HG03196 (cell line): ENCODE data around the gene NEU1.
"Not testable (repeated sequence)": the region's sequence is repeated elsewhere in the genome, so short reads cannot be mapped to it uniquely, and the experiment has no call there.

ENCODE experiments used
- ATAC-seq: cut with Tn5 transposase; IDR thresholded peaks from one replicate; pipeline ENCODE4 v1.9.1; 2021; ENCODE audit not compliant: unreplicated experiment

The NEU1 gene

DNA sequence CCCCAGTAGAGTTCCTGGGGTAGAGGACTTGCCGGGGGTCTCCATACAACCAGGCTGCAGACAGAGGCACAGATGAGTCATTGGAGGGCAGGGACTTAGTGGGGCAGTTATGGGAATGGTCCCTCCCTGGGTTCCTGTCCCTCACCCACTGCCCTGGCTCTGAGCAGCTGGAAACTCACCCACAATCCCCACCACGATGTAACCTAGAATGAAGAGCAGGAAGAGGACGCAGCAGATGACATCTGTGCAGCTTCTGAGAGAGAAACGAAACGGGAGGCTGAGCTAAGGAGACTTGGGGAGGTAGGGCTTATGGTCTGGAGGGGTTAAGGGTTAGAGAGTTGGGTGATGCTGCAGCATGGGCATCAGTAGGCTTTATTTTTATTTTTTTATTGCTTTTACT lies 13.3 kb upstream of the NEU1 start:
- ATAC-seq, result no peak

DNA sequence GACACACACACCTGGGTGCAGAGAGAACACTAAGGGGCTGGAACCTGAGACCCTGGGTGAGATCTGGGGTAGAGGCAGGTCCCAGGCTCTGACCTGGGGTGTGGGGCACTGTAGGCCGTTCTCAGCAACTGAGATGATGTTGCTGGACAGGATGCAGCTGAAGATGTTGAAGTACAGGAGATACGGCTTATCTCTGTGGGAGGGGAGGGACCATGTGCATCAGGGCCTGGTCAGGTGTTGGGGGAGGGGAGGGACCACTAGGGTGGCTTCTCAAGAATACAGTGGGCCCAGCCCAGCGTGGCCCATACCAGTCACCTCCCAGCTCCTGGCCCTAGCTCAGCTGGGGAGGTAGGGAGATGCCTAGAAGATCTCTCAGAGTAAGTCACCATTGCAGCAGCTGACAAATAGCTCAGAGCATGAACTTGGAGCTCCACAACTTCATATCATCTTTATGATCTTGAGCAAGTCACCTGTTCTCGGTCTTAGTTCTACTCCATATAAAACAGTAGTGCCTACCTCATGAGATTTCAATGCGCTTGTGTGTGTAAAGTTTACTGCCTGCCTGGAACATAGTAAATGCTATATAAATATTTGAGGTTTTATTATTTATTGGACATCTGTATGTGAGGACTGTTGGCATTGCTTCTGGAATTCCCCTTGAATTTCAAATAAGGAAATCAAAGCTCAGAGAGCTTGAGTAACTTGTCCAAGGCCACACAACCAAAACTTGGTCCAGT lies 12.4 kb upstream of the NEU1 start:
- no peak for ATAC-seq

DNA sequence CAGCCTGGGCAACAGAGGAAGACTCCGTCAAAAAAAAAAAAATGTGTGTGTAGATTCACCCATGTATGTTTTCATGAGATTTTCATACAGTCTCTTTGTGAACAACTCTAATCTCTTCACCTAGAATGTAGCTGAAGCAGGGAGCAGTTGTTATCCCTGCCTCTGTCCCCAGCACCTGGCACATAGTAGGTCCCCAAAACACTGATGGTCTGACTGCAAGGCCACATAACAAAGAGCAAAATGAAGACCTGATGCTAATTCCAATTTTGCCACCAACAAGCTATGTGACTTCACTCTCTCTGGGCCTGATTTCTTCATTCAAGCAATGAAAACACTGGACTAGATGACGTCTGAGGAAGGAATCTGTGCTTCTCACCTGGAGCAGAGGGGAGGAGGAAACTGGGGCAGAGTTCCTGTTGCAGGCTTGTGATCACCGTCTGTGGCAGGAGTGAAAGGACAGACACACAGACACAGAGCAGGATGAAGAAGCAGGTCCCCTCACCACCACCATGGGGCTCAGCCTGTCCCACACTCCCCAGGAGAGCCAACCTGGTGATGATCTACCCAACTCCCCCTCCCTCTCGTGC lies 11.6 kb upstream of the NEU1 start:
- ATAC-seq, result no peak

DNA sequence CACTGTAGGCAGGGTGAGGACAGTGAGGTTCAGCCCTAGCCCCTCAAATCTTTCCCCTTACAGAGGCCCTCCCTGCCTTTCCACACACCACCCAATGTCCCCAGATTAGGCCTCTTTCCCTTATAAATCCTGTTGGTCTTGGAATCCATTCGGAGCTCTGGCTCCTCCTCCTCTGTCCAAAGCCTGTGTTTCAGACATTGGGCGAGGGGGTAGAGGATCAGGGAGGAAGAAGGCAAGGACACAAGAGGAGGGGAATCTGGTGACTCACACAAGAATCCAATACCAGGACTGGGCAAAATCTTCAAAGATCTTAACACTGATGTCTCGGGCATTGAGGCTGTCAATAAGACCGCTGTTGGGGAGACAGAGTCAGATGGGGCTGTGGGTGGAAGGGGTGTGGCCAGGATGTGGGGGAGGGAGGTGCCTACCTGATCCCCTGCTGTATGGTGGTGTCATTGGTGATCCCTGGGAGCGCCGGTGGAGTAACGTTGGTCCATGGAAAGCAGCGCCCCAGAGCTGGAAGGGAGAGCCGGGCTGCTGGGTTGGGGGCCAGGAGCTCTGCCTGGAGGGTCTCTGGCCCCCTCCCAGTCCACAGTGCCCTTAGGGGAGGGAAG lies 8.5 kb upstream of the NEU1 start:
- ATAC-seq, result no peak

DNA sequence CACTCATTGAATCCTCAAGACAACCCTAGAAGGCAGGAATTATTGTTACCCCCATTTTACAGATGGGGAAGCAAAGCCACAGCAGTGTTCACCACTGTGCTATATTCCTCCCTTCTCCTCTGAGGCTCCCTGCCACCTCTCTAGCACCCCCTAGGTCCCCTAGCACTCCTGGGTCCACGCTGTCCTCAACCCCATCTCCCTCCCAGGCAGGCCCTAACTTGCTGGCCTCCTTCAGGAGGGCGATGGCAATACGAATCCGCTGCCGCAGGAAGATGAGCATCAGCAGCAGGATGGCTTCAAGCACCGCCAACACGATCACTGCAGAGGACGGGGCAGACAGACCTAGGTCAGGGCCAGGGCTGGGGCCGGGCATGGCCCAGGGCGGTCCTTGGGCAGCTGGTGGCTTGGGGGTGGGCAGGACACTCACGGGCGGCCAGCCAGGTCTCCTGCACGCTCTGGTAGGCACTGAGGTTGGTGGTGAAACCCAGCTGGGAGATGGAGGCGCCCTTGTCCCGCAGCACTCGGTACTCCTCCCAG lies 7.8 kb upstream of the NEU1 start:
- no peak for ATAC-seq

DNA sequence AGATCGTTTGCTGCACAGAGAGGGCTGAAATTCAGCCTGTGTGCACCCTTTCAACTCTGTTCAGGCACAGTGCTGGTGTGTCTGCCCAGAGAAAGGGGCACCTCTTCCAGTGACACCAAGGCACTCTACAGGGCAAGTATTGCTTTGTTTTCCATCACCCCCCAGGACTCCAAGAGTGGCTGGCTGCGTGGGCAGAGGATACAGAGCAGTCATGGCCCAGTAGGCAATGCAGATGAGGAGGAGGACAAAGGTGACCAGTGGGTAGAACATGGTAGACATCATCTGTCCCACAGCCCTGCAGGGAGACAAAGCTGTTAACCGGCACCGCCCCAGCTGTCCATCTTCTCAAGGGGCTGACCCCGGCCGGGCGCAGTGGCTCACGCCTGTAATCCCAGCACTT lies 6.7 kb upstream of the NEU1 start:
- ATAC-seq, result no peak

DNA sequence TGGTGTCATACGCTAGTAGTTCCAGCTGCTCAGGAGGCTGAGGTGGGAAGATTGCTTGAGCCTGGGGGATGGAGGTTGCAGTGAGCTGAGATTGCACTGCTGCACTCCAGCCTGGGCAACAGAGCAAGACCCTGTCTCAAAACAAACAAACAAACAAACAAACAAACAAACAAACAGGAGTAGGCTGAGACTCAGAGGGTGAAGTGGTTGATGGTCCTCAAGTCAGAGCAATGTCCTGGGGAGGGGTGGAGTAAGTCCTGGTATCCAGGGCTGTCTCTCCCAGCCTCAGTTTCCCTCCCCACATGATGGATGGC lies 6.0 kb upstream of the NEU1 start:
- ATAC-seq, result not testable (repeated sequence)

DNA sequence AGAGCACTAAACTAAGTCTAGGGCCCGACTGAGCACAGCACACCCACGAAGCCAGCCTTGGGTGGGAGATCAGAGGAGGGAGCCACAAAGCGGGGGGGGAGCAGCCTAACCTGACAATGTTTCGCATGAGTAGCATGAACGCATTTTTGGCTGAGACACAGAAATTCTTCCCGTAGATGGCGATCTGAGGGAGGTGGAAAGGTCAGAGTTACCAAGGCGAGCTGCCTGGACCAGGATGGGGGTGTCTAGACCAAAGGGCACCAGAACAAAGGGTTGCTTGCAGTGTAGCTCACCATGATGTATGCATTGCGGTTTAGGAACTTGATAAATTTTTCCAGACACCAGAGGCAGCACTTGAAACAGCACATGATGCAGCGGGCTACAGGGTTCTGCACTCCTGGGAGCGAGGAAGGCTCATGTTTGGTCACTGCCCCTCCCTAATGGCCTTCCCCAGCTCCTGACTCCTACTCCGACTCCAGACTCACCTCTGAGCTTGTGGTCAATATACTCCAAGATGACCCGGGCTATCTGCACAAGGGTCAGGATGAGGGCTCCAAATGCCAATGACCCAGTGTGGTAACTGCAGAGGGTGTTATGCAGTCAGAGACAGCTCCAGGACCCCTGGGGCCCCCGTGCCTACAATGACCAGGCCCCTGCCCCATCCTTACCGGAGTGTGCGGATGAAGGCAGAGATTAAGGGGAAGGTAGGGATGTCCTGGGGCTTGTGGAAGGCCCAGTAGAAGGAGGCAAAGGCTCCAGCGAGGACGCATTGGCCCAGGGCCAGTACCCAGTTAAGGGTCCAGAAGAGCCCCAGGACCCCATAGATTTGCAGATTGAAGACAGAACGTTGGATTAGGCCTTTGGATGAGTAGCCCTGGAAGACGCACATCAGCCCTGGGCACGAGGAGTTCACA lies 2.8 kb upstream of the NEU1 start:
- no peak for ATAC-seq

DNA sequence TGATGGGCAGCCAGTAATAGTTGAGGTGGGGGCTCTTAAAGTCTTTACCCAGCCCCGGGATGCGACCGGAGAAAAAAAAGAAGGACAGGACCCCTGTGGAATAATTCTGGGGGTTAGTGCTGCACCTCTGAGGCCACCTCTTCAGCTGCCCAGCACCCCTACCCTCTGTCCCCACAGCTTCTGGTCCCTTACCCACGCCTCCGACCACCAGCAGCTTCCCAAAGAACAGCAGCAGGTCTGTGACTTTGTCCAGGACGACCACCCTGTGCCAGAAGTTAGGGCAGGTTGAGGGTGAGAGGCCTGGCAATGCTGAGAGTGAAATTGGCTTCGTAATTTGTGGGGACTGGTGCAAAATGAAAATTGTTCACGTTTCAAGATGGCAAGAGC lies 2.2 kb upstream of the NEU1 start:
- ATAC-seq, result no peak

DNA sequence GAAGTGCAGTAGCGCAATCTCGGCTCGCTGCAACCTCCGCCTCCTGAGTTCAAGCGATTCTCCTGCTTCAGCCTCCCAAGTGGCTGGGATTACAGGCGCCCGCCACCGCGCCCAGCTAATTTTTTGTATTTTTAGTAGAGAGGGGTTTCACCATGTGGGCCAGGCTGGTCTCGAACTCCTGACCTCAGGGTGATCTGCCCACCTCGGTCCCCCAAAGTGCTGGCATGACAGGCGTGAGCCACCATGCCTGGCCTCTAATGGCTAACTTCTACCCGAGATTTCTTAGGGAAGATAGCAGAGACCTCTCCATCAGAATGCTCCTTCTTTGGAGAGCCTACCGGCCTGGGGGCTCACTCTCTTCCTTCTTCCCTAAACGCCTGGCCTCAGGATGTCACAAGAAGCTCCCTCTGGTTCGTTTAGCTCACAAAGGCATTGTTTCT lies 1.5 kb upstream of the NEU1 start:
- not testable (repeated sequence) for ATAC-seq

DNA sequence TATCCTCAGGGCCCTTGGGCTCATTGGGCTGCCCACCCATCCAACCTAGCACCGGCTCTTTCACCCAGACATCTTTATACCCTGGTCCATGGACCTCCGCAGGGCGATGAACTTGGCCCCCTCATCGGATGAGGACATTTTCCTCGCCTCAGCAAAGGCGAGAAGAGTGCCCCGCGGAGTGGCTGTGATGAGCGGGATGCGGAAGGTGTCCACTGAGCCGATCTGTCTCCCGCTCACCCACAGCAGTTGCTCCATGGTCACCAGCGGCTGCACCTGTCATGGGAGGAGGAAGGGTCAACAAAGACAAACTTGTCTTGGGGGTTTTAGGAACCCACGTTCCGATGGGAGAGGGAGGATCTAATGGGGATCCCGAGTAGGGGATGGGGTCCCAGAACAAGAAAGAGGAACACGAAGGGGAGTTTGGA lies 690 bp downstream of the NEU1 start:
- no peak for ATAC-seq

DNA sequence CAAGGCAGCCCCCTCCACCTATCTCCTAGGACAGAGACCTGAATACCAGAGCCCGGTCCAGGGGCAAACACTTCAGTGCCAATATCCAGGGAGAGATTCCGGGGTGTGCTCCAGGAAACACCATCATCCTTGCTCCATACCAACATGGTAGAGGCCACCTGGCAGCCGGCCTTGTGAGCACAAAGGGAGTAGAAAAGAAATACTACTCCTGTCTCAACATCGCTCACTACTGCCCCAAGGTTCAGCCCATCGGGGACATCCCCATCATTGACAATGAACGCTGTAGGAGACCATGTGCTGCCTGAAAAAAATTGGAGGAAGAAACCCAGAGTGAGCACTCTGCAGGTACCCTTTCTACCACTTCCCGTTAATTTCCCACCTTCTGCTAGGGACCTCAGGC lies 1.5 kb downstream of the NEU1 start:
- no peak for ATAC-seq

DNA sequence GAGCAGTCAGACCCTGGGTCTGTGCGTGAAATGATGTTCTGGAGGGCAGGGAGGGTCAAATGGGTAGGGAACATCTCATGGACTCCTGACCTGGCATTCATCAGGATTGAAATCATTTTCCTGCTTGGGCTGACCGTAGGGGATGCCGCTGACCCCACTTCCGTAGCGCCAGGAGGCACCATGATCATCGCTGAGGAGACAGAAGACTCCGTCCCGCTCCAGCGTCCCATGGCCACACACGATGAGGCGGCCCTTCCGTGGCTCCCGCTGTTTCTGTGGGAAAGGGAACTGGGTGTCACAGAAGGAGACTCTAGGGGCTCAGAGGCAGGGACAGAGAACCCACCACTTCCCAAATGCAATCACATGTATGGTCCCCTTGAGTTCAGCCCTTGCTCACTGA lies 2.3 kb downstream of the NEU1 start:
- ATAC-seq, result no peak

DNA sequence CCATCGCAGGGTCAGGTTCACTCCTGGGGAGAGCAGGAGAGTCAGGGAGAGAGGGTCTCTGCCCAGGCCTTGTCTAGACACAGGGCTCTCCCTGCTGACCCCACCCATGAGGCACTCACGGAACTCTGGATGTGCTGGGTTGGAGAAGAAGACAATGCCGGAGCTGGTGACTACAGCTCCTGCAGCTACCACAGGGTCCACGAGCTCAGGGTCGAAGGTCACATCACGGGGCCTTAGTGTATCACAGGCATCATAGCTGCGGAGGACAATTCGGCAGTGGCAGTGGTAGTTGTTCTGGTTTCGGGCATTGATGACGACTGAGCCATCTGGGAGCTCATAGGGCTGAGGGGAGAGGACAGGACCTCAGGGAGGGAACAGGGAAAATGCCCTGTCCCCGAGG lies 2.7 kb downstream of the NEU1 start:
- no peak for ATAC-seq

DNA sequence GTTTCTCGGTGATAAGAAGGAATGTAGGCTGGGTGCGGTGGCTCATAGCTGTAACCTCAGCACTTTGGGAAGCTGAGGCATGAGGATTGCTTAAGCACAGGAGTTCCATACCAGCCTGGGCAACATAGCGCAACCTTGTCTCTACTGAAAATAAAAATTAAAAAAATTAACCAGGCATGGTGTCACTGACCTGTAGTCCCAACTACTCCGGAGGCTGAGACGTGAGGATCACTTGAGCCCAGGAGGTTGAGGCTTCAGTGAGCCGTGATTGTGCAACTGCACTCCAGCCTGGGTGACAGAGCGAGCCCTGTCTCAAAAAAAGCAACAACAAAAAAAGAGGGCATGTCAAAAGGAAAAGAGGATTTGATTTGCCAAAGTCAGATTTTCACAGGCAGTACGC lies 3.9 kb downstream of the NEU1 start:
- no peak for ATAC-seq

DNA sequence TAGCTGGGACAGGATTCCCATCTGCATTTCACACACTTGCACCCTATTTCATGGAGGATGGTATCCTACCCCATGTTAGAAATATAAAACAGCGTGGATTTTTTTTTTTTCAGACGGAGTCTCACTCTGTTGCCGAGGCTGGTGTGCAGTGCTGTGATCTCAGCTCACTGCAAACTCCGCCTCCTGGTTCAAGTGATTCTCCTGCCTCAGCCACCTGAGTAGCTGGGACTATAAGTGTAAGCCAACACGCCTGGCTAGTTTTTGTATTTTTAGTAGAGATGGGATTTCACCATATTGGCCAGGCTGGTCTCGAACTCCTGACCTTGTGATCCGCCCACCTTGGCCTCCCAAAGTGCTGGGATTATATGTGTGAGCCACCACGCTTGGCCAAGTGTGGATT lies 4.8 kb downstream of the NEU1 start:
- not testable (repeated sequence) for ATAC-seq

DNA sequence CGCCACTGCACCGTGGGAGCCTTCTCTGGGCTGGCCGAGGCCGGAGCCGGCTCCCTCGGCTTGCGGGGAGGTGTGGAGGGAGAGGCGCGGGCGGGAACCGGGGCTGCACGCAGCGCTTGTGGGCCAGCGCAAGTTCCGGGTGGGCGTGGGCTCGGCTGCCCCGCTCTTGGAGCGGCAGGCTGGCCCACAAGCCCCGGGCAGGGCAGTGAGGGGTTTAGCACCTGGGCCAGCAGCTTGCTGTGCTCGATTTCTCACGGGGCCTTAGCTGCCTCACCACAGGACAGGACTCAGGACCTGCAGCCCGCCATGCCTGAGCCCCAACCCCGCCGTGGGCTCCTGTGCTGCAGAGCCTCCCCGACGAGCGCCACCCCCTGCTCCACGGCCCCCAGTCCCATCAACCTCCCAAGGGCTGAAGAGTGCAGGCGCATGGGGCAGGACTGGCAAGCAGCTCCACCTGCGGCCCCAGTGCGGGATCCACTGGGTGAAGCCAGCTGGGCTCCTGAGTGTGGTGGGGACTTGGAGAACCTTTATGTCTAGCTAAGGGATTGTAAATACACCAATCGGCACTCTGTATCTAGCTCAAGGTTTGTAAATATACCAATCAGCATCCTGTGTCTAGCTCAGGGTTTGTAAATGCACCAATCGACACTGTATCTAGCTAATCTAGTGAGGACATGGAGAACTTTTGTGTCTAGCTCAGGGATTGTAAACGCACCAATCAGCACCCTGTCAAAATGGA lies 10.5 kb downstream of the NEU1 start:
- not testable (repeated sequence) for ATAC-seq

DNA sequence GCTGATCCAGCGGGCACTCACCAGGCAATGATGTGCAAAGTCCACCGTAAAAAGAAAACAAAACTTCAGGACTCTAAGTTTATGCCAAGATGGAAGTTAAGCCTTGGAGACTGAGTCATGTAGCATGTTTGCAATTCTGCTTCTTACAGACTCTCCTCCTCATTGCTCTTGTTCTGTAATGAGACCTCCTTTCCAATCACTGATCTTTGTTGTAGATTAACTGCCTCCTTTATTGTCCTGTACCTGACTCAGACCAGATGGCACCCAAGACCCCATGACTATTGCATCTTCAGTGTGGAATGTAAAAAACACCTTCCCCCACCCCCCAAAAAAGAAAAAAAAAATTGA lies 11.2 kb downstream of the NEU1 start:
- ATAC-seq, result no peak

DNA sequence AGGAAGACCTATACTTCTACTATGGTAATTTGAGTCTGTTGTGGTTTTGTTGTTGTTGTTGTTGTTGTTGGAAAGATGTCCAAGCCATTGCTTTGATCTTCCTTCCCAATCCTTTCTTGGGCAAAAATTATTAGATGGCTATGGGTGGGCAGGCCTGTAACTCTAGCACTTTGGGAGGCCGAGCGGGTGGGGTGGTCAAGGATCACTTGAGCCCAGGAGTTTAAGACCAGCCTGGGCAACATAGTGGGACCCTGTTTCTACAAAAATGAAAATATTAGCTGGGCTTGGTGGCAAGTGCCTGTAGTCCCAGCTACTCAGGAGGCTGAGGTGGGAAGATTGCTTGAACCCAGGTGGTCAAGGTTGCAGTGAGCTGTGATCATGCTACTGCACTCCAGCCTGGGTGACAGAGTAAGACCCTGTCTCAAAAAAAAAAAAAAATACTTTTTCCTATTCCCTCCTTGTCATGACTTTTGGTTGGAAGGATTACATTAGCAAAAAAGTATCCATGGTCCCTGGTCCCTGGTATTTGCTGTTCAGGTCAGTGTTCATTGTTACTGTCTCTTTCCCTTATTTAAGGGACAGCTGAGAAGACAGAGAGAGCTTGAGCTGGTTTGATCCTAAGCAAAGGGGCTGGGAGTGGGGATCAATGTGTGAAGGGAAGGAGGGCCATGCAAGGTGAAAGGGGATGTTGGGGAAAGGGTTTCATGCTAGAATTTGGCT lies 11.7 kb downstream of the NEU1 start:
- no peak for ATAC-seq

DNA sequence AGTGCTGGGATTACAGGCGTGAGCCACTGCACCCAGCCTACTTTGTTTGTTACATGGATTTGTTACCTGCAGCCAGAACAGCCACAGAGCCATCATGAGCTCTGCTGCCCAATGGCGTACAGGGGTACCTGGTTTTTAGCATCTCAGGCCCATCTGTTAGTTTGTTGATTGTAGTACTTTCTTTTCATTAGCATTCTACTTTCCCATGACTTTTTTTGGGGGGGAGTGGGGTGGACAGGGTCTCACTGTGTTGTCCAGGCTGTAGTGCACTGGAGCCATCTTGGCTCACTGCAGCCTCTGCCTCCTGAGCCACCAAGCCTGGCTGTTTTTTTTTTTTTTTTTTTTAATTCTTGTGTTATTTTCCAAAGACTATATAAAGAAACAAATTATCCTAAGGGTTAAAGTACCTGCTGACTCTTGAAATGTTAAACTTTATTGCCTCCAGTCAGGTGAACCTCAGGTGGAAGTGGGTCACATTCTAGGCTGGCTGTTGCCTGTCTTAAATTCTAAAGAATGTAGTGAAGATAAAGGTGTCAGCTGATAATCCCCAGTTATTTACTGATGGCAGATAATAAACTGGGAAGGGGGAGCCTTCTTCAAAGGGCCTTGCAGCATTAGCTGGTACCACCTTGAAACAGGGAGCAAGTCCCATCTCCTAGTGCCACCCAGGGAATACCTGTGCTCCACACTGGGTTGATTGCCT lies 15.2 kb downstream of the NEU1 start:
- ATAC-seq, result no peak
